H1 (cell line): ENCODE data around the gene ENPEP. TPM values are rescaled to one million over a fixed set of nuclear protein-coding genes. Genes with fewer than 3 reads are reported as not detected.

Experiments
- FOSL1 ChIP-seq: IDR thresholded peaks from 2 replicates; pipeline ENCODE4 v1.6.1; 2011; ENCODE audit warnings: mild to moderate bottlenecking, low read depth, low read length, moderate library complexity; ENCODE audit not compliant: insufficient read depth
- GTF2F1 ChIP-seq: IDR thresholded peaks from 2 replicates; pipeline ENCODE4 v1.6.1; 2012; ENCODE audit warnings: low read depth, low read length, improper control_type of control experiment, borderline replicate concordance
- JUND ChIP-seq: IDR thresholded peaks from 2 replicates; pipeline ENCODE4 v1.6.1; 2011; ENCODE audit warnings: mild to moderate bottlenecking, improper control_type of control experiment, low read length
- RAD21 ChIP-seq, 2 experiments: IDR thresholded peaks in 1 of 2; conservative IDR thresholded peaks in 1 of 2; 2 replicates each; pipeline ENCODE4 v1.6.1; 2011; ENCODE audit warnings: low read depth in 2 of 2, low read length in 2 of 2, improper control_type of control experiment in 1 of 2, inconsistent platforms in 1 of 2, mild to moderate bottlenecking in 1 of 2, moderate library complexity in 1 of 2
- SIX5 ChIP-seq: IDR thresholded peaks from 2 replicates; pipeline ENCODE4 v1.6.1; 2011; ENCODE audit warnings: mild to moderate bottlenecking, low read depth, low read length
- SP1 ChIP-seq: IDR thresholded peaks from 2 replicates; pipeline ENCODE4 v1.6.1; 2011; ENCODE audit warnings: low read depth, low read length
- SUZ12 ChIP-seq: fragments of 200-600 bp; sonication (generic); IDR thresholded peaks from 2 replicates; pipeline ENCODE4 v1.6.1; 2012; ENCODE audit warnings: mild to moderate bottlenecking, inconsistent platforms, low read length, moderate library complexity, mixed read lengths
- polyA plus RNA-seq, 7 experiments: library from polyadenylated mRNA; depleted of rRNA in 3 of 7; stranded (reverse) in 5 of 7; unstranded in 2 of 7; fragments of >200 nt in 5 of 7; fragments of 200-250 nt in 2 of 7; gene quantifications; 1 replicate in 5 of 7; 2 replicates in 1 of 7; 4 replicates in 1 of 7; pipeline versions ENCODE4 v1.2.1 to v1.2.3, GENCODE V29; 2011 to 2013; ENCODE audit warnings: missing spikeins in 2 of 7, mixed read lengths in 2 of 7
- total RNA-seq: library from RNA; stranded (reverse); fragmentation: NEBNext Ultra II Directional; extraction: Animal tissue kit (Norgen Biotek cat#: 25700); gene quantifications from 2 replicates; pipeline ENCODE4 v1.2.1, GENCODE V29; 2021

ENPEP gene
- total and polyA plus RNA-seq, 2 of the 8 experiments (the other 6 are each of a cell fraction or from before 2014, with no cell fraction given) = 0.09 to 0.61 TPM

- no peak for TF ChIP-seq SP1
- TF ChIP-seq SIX5 = no peak
- no peak for TF ChIP-seq SUZ12
- no peak for TF ChIP-seq RAD21 (IDR thresholded peaks at IDR 0.05 in 1 of 2, conservative IDR thresholded peaks at IDR 0.05 in 1 of 2; ENCODE audit: low read depth in 2 of 2, low read length in 2 of 2)
- no peak for TF ChIP-seq FOSL1
- TF ChIP-seq GTF2F1 = no peak
- TF ChIP-seq JUND = no peak
Observed at GRCh38 chr4:110520886-110521285, 44.9 kb downstream of the ENPEP start (continued).
